Smooth muscle cell (in vitro differentiated cells): ENCODE results near the gene CAMK1. TPM values are rescaled to one million over a fixed set of nuclear protein-coding genes. Genes with fewer than 3 reads are reported as not detected.

Source experiments
- DNase-seq: peaks from one replicate; lab custom pipeline; 2025; ENCODE audit not compliant: unreplicated experiment; lab: John Stamatoyannopoulos, UW
- H2AFZ ChIP-seq: fragments of 200-600 bp; sonication (generic); 2 replicates; pipeline ENCODE4 v1.6.0; 2016; ENCODE audit warnings: antibody characterized with exemption, low read depth, mild to moderate bottlenecking
- H3F3A ChIP-seq: fragments of 200-600 bp; sonication (generic); 2 replicates; pipeline ENCODE4 v1.6.0; 2017; ENCODE audit warnings: antibody characterized with exemption, low read depth
- H3K27ac ChIP-seq: fragments of 200-600 bp; sonication (generic); 2 replicates; pipeline ENCODE4 v1.5.1; 2016; ENCODE audit warnings: low read depth, mild to moderate bottlenecking
- H3K27me3 ChIP-seq: fragments of 200-600 bp; sonication (generic); 2 replicates; pipeline ENCODE4 v1.6.1; 2016; ENCODE audit warnings: low read depth, mild to moderate bottlenecking
- H3K36me3 ChIP-seq: fragments of 200-600 bp; sonication (generic); 2 replicates; pipeline ENCODE4 v1.5.1; 2016; ENCODE audit warnings: low read depth
- H3K4me1 ChIP-seq: fragments of 200-600 bp; sonication (generic); 2 replicates; pipeline ENCODE4 v1.5.1; 2016; ENCODE audit warnings: low read depth
- H3K4me2 ChIP-seq: fragments of 200-600 bp; sonication (generic); 2 replicates; pipeline ENCODE4 v1.6.0; 2016; ENCODE audit warnings: mild to moderate bottlenecking
- H3K4me3 ChIP-seq: fragments of 200-600 bp; sonication (generic); 2 replicates; pipeline ENCODE4 v1.5.1; 2016; ENCODE audit warnings: mild to moderate bottlenecking
- H3K79me2 ChIP-seq: fragments of 200-600 bp; sonication (generic); 2 replicates; pipeline ENCODE4 v1.6.0; 2016; ENCODE audit warnings: low read depth, mild to moderate bottlenecking
- H3K9ac ChIP-seq: fragments of 200-600 bp; sonication (generic); 2 replicates; pipeline ENCODE4 v1.6.0; 2016; ENCODE audit warnings: low read depth
- H3K9me3 ChIP-seq: fragments of 200-600 bp; sonication (generic); replicated peaks from 2 replicates; pipeline ENCODE4 v1.5.1; 2016; ENCODE audit warnings: low read depth
- H4K20me1 ChIP-seq: fragments of 200-600 bp; sonication (generic); 2 replicates; pipeline ENCODE4 v1.6.0; 2016; ENCODE audit warnings: low read depth
- CTCF ChIP-seq: fragments of 200-600 bp; sonication (generic); IDR thresholded peaks from 2 replicates; pipeline ENCODE4 v1.5.1; 2017; ENCODE audit warnings: borderline replicate concordance, mild to moderate bottlenecking, antibody characterized with exemption; ENCODE audit not compliant: insufficient read depth, poor library complexity, severe bottlenecking
- WGBS: methylation state at CpG from one replicate; pipeline ENCODE4 v1.1.7; 2016; ENCODE audit warnings: low lambda C conversion rate; 5-methylcytosine and 5-hydroxymethylcytosine counted together
- polyA plus RNA-seq: library from polyadenylated mRNA; unstranded; fragments of >200 nt; fragmentation: Nextera tagmentation; extraction: Ambion mirVana; gene quantifications from 2 replicates; pipeline ENCODE4 v1.2.1, GENCODE V29; 2016
- total RNA-seq: library from RNA; depleted of rRNA; stranded (reverse); fragments of >200 nt; gene quantifications from 2 replicates; pipeline ENCODE4 v1.2.3, GENCODE V29; 2014

The CAMK1 gene
- total and polyA plus RNA-seq, 2 experiments from 2014 or later, result 6.3 to 6.4 TPM

DNA sequence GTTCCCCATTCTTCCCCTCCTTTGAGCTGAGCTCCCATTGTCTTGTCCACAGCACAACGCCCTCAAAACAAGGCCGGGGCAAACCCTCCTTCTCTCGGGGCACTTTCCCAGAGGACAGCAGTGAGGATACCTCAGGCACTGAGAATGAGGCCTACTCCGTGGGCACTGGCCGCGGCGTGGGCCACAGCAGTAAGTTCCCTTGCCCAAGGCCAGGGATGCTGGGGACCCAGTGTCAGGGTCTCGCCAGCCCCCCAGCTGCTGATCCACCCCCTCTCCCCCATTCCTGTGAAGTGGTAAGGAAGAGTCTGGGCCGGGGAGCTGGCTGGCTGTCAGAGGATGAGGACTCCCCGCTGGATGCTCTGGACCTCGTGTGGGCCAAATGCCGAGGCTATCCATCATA, 24.2 kb downstream of the CAMK1 start:
- 93% methylated on average over 12 of the region's 12 CpGs for WGBS

GRCh38 chr3:9744162-9744561, 25.6 kb downstream of the CAMK1 start:
- DNase-seq, result no peak
- Histone ChIP-seq H3K9me3 (no peaks in the 10 kb centered on the region), H3K4me2 (no peak overlapping the region), H3K27me3 (no peaks in the 10 kb centered on the region), H3K9ac (no peak overlapping the region), H3K4me3 (no peak overlapping the region), H2AFZ (no peak overlapping the region), H3F3A (peaks cover 26% of the 10 kb centered on the region), H3K4me1 (peaks cover 3% of the 10 kb centered on the region), H4K20me1 (no peaks in the 10 kb centered on the region), H3K27ac (no peak overlapping the region), H3K36me3 (peaks cover 4% of the 10 kb centered on the region), H3K79me2 (no peaks in the 10 kb centered on the region)
- WGBS, result 97% methylated on average over 13 of the region's 13 CpGs
- TF ChIP-seq CTCF, result no peak

More for the DNA sequence above, 24.2 kb downstream of the CAMK1 start:
- Histone ChIP-seq H3K9me3 (no peaks in the 10 kb centered on the region), H2AFZ (no peak overlapping the region), H3K4me3 (no peak overlapping the region), H3F3A (peaks cover 28% of the 10 kb centered on the region), H3K27ac (peak overlapping the region; percentile 71), H4K20me1 (no peaks in the 10 kb centered on the region), H3K79me2 (no peaks in the 10 kb centered on the region), H3K27me3 (no peaks in the 10 kb centered on the region), H3K36me3 (no peaks in the 10 kb centered on the region), H3K4me2 (no peak overlapping the region), H3K9ac (no peak overlapping the region), H3K4me1 (peaks cover 5% of the 10 kb centered on the region)
- no peak for TF ChIP-seq CTCF
- no peak for DNase-seq

GRCh38 chr3:9743548-9743947, 26.2 kb downstream of the CAMK1 start:
- Histone ChIP-seq H3K36me3 (peaks cover 4% of the 10 kb centered on the region), H3K9me3 (no peaks in the 10 kb centered on the region), H3K27ac (no peak overlapping the region), H3K27me3 (no peaks in the 10 kb centered on the region), H3K4me3 (no peak overlapping the region), H3K9ac (no peak overlapping the region), H4K20me1 (no peaks in the 10 kb centered on the region), H3K79me2 (no peaks in the 10 kb centered on the region), H3K4me1 (no peaks in the 10 kb centered on the region), H2AFZ (no peak overlapping the region), H3K4me2 (no peak overlapping the region), H3F3A (peaks cover 21% of the 10 kb centered on the region)
- DNase-seq, result no peak
- TF ChIP-seq CTCF, result no peak
- whole genome bisulfite sequencing, result 98% methylated on average over 18 of the region's 18 CpGs

- TF ChIP-seq CTCF, result no peak
- peaks cover 5% of the 10 kb centered on the region for H4K20me1 ChIP-seq
- WGBS, result 100% methylated on average over 1 of the region's 1 CpG
Measured at GRCh38 chr3:9742560-9742959, 27.2 kb downstream of the CAMK1 start.

More at GRCh38 chr3:9742560-9742959, 27.2 kb downstream of the CAMK1 start:
- H3K27me3 ChIP-seq, result no peaks in the 10 kb centered on the region
- H3K4me3 ChIP-seq, result no peak overlapping the region
- no peaks in the 10 kb centered on the region for H3K9me3 ChIP-seq
- H3F3A ChIP-seq, result peaks cover 14% of the 10 kb centered on the region
- H3K27ac ChIP-seq, result no peak overlapping the region
- H2AFZ ChIP-seq, result no peak overlapping the region
- H3K4me2 ChIP-seq, result no peak overlapping the region
- DNase-seq, result no peak
- peaks cover 4% of the 10 kb centered on the region for H3K36me3 ChIP-seq
- no peaks in the 10 kb centered on the region for H3K79me2 ChIP-seq
- H3K9ac ChIP-seq, result no peak overlapping the region
- H3K4me1 ChIP-seq, result no peaks in the 10 kb centered on the region
